WTC11 (cell line): Measurements from ENCODE around the gene AKT2. TPM values are rescaled to one million over a fixed set of nuclear protein-coding genes. Genes with fewer than 3 reads are reported as not detected.

Experiments
- ATAC-seq: fragments of 200-7000 bp; cut with Tn5 transposase; 2 replicates; pipeline ENCODE4 v1.10.0; 2021; ENCODE audit warnings: mild to moderate bottlenecking, moderate library complexity
- CTCF ChIA-PET: fragments of 300-600 bp; sonication (Branson Sonifier 250); formaldehyde crosslinking; loops from one replicate; lab custom pipeline; 2021; ENCODE audit warnings: antibody characterized with exemption; lab: Charles Lee
- POLR2A ChIA-PET: fragments of 350-600 bp; sonication (Branson Sonifier 250); formaldehyde crosslinking; loops from one replicate; lab custom pipeline; 2021; ENCODE audit warnings: antibody characterized with exemption; lab: Charles Lee
- DNase-seq: peaks from one replicate; pipeline ENCODE4 v3.0.0; 2021; ENCODE audit warnings: low spot score
- H3K27ac Mint-ChIP-seq: 2 replicates; pipeline ENCODE4 v1.8.0; 2021; ENCODE audit warnings: mixed read lengths
- H3K27me3 Mint-ChIP-seq: 2 replicates; pipeline ENCODE4 v1.8.0; 2021; ENCODE audit warnings: low read depth, mild to moderate bottlenecking, moderate library complexity, mixed read lengths
- H3K36me3 Mint-ChIP-seq: 2 replicates; pipeline ENCODE4 v1.8.0; 2021; ENCODE audit warnings: mixed read lengths
- H3K4me1 Mint-ChIP-seq: 2 replicates; pipeline ENCODE4 v1.8.0; 2022; ENCODE audit warnings: mixed read lengths
- H3K4me3 Mint-ChIP-seq: 2 replicates; pipeline ENCODE4 v1.8.0; 2021; ENCODE audit warnings: mild to moderate bottlenecking, moderate library complexity, mixed read lengths
- H3K9me3 Mint-ChIP-seq: 2 replicates; pipeline ENCODE4 v1.8.0; 2021; ENCODE audit warnings: mixed read lengths
- ATF1 ChIP-seq: sonication (generic); formaldehyde crosslinking; IDR thresholded peaks from 2 replicates; pipeline ENCODE4 v1.8.1; 2023; ENCODE audit warnings: mild to moderate bottlenecking, moderate library complexity, missing genetic modification reagents
- CBFB ChIP-seq: sonication (generic); formaldehyde crosslinking; IDR thresholded peaks from 2 replicates; pipeline ENCODE4 v1.8.1; 2022; ENCODE audit warnings: mild to moderate bottlenecking, low read depth, missing genetic modification reagents
- E2F5 ChIP-seq: sonication (generic); formaldehyde crosslinking; IDR thresholded peaks from 2 replicates; pipeline ENCODE4 v1.8.1; 2022; ENCODE audit warnings: mild to moderate bottlenecking, moderate library complexity, missing genetic modification reagents
- FOXP1 ChIP-seq: sonication (generic); formaldehyde crosslinking; IDR thresholded peaks from 2 replicates; pipeline ENCODE4 v1.8.0; 2022; ENCODE audit warnings: missing genetic modification reagents, mild to moderate bottlenecking, moderate library complexity, borderline replicate concordance
- GRHL2 ChIP-seq: fragments of 250-450 bp; sonication (Bioruptor Pico); IDR thresholded peaks from 2 replicates; pipeline ENCODE4 v1.8.0; 2022; ENCODE audit warnings: mild to moderate bottlenecking, moderate library complexity; ENCODE audit not compliant: insufficient replicate concordance, severe bottlenecking
- IRF1 ChIP-seq: sonication (generic); formaldehyde crosslinking; IDR thresholded peaks from 2 replicates; pipeline ENCODE4 v1.8.0; 2023; ENCODE audit warnings: missing genetic modification reagents
- IRF2 ChIP-seq: sonication (generic); formaldehyde crosslinking; IDR thresholded peaks from 2 replicates; pipeline ENCODE4 v1.8.0; 2022; ENCODE audit warnings: low read depth, missing genetic modification reagents, borderline replicate concordance
- JAZF1 ChIP-seq: fragments of 250-450 bp; sonication (Bioruptor Pico); IDR thresholded peaks from 2 replicates; pipeline ENCODE4 v1.9.0; 2021; ENCODE audit warnings: moderate library complexity, mild to moderate bottlenecking, inconsistent platforms
- PRRX2 ChIP-seq: fragments of 250-450 bp; sonication (Bioruptor Pico); IDR thresholded peaks from 2 replicates; pipeline ENCODE4 v1.8.0; 2021; ENCODE audit warnings: mild to moderate bottlenecking
- RORB ChIP-seq: fragments of 250-450 bp; sonication (Bioruptor Pico); IDR thresholded peaks from 2 replicates; pipeline ENCODE4 v1.9.0; 2021; ENCODE audit warnings: mild to moderate bottlenecking
- TCF7 ChIP-seq: sonication (generic); formaldehyde crosslinking; IDR thresholded peaks from 2 replicates; pipeline ENCODE4 v1.8.0; 2022; ENCODE audit warnings: mild to moderate bottlenecking, low read depth, missing genetic modification reagents, moderate library complexity
- TP53 ChIP-seq: sonication (generic); formaldehyde crosslinking; IDR thresholded peaks from 2 replicates; pipeline ENCODE4 v1.8.1; 2023; ENCODE audit warnings: mild to moderate bottlenecking, missing genetic modification reagents
- ZMAT4 ChIP-seq: fragments of 250-450 bp; sonication (Bioruptor Pico); IDR thresholded peaks from 2 replicates; pipeline ENCODE4 v1.9.0; 2021; ENCODE audit warnings: mild to moderate bottlenecking
- total RNA-seq: library from RNA; stranded (reverse); gene quantifications from 3 replicates; pipeline ENCODE4 v1.2.3, GENCODE V29; 2021
- TF ChIP-seq, protein P1 (sequence below): sonication (generic); formaldehyde crosslinking; IDR thresholded peaks from 2 replicates; pipeline ENCODE4 v1.8.0; 2022; ENCODE audit warnings: mild to moderate bottlenecking, missing genetic modification reagents
- TF ChIP-seq, protein P2 (sequence below): sonication (generic); formaldehyde crosslinking; IDR thresholded peaks from 2 replicates; pipeline ENCODE4 v1.8.1; 2023; ENCODE audit warnings: mild to moderate bottlenecking, missing genetic modification reagents, moderate library complexity
- TF ChIP-seq, protein P3 (sequence below): sonication (generic); formaldehyde crosslinking; IDR thresholded peaks from 2 replicates; pipeline ENCODE4 v1.8.0; 2022; ENCODE audit warnings: mild to moderate bottlenecking, missing genetic modification reagents

AKT2 gene
- total RNA-seq, 1 experiment from 2014 or later = 156 TPM

- CTCF ChIA-PET = interaction anchor here (3.9 kb wide), 1 partner anchor 12 kb away, joined by 26 read pairs; the partner anchor contains the start of gene TTC9B
- ATAC-seq = no peak; the same call in 1 of the 2 replicates
- POLR2A ChIA-PET = no interaction called here
These were observed 79.4 kb downstream of the AKT2 start for GRCh38 chr19:40205760-40206159.

GRCh38 chr19:40204381-40204780, 80.8 kb downstream of the AKT2 start:
- Mint-ChIP-seq H3K4me1 (no peaks in the 10 kb centered on the region), H3K4me3 (no peak overlapping the region), H3K27me3 (no peaks in the 10 kb centered on the region), H3K36me3 (peaks cover 36% of the 10 kb centered on the region), H3K9me3 (peaks cover 6% of the 10 kb centered on the region), H3K27ac (no peak overlapping the region)
- ATAC-seq = no peak
- POLR2A ChIA-PET = no interaction called here
- TF ChIP-seq PRRX2 (CRISPR knock-in tag) (no peak), RORB (CRISPR knock-in tag) (no peak), ATF1 (CRISPR knock-in tag) (no peak), JAZF1 (CRISPR knock-in tag) (no peak), IRF1 (CRISPR knock-in tag) (no peak), TP53 (no peak), ZMAT4 (CRISPR knock-in tag) (no peak), TCF7 (no peak), CBFB (no peak)
- TF ChIP-seq, protein P1, sequence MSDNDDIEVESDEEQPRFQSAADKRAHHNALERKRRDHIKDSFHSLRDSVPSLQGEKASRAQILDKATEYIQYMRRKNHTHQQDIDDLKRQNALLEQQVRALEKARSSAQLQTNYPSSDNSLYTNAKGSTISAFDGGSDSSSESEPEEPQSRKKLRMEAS (CRISPR knock-in tag) = no peak
- TF ChIP-seq, protein P2, sequence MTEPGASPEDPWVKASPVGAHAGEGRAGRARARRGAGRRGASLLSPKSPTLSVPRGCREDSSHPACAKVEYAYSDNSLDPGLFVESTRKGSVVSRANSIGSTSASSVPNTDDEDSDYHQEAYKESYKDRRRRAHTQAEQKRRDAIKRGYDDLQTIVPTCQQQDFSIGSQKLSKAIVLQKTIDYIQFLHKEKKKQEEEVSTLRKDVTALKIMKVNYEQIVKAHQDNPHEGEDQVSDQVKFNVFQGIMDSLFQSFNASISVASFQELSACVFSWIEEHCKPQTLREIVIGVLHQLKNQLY (CRISPR knock-in tag) = no peak
- TF ChIP-seq, protein P3, sequence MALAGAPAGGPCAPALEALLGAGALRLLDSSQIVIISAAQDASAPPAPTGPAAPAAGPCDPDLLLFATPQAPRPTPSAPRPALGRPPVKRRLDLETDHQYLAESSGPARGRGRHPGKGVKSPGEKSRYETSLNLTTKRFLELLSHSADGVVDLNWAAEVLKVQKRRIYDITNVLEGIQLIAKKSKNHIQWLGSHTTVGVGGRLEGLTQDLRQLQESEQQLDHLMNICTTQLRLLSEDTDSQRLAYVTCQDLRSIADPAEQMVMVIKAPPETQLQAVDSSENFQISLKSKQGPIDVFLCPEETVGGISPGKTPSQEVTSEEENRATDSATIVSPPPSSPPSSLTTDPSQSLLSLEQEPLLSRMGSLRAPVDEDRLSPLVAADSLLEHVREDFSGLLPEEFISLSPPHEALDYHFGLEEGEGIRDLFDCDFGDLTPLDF = no peak
- CTCF ChIA-PET = interaction anchor here (0.7 to 1.1 kb wide), 2 partner anchors 13 to 39 kb away, joined by 3 to 4 read pairs; partner anchors contain the start of gene TTC9B
- DNase-seq = no peak

More at GRCh38 chr19:40205760-40206159, 79.4 kb downstream of the AKT2 start:
- Mint-ChIP-seq H3K27me3 (no peaks in the 10 kb centered on the region), H3K4me1 (peaks cover 5% of the 10 kb centered on the region), H3K4me3 (no peak overlapping the region), H3K27ac (no peak overlapping the region), H3K9me3 (peaks cover 6% of the 10 kb centered on the region), H3K36me3 (peaks cover 36% of the 10 kb centered on the region)
- DNase-seq = no peak
- TF ChIP-seq GRHL2 (CRISPR knock-in tag) (no peak), FOXP1 (no peak), IRF1 (CRISPR knock-in tag) (no peak), E2F5 (CRISPR knock-in tag) (no peak), IRF2 (no peak)
- TF ChIP-seq, protein P1 (CRISPR knock-in tag) = no peak
